GM21526 (cell line): ENCODE results near the gene ATP23.

Source experiments
- ATAC-seq: cut with Tn5 transposase; IDR thresholded peaks from one replicate; pipeline ENCODE4 v1.9.1; 2021; ENCODE audit warnings: moderate library complexity; ENCODE audit not compliant: unreplicated experiment, low FRiP score

Gene ATP23, protein sequence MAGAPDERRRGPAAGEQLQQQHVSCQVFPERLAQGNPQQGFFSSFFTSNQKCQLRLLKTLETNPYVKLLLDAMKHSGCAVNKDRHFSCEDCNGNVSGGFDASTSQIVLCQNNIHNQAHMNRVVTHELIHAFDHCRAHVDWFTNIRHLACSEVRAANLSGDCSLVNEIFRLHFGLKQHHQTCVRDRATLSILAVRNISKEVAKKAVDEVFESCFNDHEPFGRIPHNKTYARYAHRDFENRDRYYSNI

DNA sequence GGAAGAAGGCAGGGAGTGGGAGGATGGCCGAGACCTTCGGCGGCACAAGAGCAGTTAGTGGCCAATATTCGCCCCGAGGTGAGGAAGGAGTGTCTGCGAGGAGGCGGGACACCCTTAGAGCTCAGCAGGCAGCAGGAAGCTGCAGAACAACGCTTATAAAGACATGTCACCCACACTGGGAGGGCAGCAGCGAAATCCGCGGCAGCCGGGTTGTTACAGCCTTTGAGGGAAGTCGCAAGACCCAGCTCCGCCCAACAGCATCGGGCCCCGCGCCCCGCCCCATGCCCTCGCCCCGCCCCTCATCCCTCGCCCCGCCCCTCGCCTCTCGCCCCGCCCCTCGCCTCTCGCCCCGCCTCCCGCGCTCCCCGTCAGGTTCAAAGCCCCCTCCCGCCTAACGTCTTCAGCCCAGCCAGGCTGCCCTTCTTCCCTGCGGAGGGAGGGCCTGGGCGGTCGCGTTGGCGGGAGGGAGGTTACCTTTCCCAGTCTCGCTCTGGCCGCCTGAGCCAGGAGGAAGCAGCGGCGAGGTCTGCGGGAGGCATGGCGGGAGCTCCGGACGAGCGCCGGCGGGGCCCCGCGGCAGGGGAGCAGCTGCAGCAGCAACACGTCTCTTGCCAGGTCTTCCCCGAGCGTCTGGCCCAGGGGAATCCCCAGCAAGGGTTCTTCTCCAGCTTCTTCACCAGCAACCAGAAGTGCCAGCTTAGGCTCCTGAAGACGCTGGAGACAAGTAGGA is at the start of gene ATP23:
ATP23 (plus strand) TSS at position 403 of the 730 bp plus-strand sequence; CDS start at position 538, 135 bp downstream.
- ATAC-seq, result peak; percentile 87

DNA sequence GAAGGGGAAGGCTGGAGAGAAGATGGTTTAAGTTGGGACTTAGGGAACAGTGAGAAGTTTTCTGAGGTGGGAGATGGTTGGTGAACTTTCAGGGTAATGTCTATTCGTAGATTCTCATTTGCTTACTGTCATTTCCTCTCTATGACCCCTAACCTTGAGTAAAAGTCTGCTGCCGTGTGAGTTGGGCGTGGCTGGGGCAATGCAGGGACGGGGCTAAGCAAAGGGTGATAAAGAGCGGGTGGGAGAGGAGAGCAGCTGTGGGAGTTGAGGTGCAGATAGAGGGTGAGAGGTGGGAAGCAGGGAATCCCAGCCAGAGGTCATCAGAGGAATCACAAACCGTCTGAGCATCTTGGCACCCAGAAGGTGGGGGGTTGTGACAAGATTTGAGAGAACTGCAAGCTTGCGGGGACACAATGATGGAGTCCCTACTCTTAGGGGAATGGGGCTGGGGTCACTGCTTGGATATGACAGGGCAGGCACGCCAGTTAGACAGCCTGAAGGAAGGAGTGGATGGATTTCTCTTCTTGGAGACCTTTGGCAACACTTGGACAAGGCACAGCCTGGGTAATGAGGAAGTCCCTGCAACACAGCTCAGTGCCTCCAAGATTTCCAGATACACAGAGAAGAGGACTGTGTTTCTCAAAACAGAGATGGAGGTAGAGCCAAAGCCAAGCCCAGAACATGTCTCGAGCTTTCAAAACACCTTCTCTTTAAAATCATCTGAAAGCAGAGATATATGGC is 49.0 kb upstream of the ATP23 start:
- ATAC-seq, result no peak

DNA sequence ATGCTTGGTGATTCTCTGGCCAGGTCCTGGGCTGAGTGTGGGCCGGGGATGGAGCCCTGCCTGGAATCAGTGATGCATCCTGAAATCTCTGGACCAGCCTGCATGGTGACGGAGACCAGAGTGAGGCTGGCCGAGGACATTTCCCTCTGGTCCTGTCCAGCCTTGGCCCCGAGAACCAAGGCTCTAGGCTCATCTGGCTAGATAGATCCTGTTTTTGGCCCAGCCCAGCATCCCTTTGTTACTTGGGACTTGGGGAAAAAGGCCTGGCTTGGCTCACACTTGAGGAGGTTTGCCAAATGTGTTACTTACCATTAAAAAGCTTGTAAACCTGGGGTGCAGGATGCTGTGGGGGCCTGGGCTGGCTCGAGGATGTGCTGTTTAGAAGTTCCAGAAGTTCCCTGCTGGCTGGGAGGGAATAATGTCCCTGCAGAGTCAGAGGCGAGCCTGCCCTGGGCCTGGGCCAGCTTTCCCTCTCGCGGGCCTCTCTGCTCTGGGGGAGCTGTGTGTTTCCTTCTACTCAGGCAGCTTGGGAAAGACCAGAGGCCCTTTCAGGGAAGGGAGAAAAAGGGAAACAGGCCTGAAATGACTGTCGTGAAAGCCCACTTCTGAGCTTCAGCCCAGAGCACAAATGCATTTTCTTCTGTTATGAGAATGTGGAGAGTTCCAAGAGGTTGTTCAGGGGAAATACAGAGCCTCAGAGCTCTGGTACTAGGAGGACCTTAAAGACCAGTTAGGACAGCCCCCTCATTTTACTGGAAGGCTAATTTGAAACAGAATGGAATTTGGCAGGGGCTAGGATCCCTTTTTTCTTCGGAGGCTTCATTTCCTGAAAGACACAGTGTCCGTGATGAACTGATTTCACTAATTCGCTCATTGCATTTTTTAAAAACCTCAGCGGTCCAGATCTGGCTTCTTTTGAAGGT is 47.7 kb upstream of the ATP23 start:
- ATAC-seq, result no peak

DNA sequence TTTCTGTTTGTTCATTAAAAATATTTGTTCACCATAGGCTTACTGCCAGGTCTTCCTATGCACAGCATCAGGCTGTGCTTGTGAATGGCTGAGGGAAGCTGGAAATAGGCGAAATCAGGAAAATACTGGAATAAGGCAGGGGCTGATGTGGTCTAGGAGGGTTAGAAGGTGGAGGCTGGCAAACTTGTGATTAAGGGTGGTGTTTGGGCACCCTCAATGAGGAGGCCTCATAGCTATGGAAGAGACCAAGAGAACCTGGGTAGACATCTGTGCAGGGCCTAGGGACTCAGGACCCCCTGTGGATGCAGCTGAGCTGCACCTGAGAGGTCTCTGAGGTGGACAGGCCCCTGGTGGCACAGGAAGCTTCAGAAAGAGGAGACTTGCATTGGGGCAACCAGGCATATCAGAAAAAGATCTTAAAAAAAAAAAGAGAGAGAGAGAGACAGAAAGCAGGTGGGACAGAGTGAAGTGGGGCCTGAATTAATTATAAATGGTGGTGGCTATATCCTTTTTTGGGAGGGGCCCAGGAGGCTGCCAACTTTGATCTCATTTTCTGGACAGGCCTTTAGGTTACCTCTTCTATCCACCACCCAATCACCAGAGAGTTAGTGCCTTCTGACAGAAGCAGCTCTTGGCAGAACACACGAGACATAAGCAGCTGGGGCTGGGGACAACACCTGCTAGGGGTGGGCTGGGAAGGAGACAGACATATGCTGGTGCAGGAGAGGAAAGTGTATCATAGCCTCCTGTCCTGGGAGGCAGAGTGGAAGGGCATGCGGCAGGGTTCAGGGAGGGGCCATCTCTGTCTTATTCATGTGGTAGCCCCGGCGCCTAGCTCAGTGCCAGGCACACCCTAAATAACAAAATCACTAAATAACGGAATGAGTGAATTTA is 46.7 kb upstream of the ATP23 start:
- ATAC-seq, result no peak

DNA sequence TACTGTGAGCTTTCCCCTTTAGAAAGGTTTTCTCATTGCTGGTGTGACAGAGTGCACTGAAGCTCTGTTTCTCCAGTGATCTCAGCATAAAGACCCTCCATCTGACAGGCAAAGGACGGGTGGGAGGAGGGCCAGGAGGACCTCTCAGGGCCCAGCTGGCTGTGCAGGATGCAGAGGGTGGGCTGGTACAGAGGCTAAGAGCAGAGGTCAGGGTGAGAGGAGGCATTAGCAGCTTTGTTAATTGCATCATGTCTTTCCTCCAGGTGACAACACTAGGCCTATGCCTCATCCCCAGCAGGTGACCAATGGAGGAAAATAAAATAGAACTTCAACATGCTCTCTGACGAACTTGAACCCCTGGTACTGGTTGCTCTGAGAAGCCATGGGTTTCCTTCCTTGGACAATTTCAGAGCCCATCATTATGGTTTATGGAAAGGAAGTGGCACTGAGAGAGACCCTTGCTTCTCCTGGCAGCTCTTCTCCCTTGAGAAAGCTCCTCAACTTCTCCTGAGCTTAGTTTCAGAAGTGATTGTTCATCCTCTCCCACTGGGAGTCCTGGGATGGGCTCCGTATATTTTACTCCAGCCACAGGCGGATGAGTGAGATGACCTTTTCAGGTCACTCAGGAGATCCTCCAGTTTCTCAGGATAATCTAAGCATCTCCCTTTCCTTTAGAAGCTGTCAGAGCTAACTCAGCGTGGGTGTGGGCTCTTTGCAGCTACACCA is 45.8 kb upstream of the ATP23 start:
- ATAC-seq, result no peak

DNA sequence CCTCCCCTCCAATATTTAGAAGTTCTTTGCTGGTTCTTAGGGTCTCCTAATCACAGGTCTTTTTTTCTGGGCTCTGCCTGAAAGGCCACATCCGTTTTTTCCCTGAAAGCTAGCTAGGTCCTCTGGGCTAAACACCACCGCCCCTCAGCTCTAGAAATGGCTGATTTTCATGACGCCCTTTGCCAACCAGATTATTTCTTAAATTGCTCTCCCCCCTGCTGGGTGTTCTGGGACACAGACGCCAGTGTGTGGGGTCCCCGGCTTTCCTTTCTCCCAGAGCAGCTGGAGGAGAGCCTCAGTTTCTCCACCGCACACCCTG is 45.3 kb upstream of the ATP23 start:
- ATAC-seq, result no peak

DNA sequence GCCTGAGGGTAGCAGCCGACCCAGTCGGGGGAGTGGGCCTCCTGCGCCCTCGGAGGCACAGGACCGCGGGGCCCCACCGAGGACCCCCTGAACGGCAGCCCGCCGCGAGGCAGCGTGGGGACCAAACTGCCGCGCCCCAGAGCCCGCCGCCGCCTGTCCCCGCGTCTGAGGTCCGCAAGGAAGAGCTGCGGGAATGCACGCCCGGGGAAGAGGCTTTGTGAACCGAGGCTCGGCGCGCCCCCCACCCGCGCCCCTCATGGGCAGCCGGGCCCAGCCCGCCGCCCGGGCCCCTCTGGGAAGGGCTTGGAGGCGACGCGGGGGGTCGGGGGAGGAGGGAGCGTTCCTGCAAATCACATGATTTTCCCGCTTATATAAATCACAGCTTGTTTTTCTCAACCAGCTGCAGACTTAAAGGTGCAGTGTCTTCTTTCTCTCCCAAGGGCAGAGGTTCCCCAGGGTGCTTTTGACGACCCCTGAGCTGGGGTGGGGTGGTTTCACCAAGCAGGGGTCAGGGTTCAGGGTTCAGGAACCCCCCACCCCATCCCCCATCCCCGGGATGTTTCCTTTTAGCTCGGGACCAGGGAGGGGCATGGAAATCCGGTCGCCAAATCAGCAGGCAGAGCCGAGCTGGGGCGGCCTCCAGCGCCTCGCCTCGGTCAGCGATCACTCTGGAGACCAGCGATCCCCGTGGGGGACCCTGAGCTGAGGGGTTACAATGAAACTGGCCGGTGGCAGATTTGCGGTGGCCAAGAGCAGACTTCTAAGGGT is 44.7 kb upstream of the ATP23 start:
- ATAC-seq, result no peak

DNA sequence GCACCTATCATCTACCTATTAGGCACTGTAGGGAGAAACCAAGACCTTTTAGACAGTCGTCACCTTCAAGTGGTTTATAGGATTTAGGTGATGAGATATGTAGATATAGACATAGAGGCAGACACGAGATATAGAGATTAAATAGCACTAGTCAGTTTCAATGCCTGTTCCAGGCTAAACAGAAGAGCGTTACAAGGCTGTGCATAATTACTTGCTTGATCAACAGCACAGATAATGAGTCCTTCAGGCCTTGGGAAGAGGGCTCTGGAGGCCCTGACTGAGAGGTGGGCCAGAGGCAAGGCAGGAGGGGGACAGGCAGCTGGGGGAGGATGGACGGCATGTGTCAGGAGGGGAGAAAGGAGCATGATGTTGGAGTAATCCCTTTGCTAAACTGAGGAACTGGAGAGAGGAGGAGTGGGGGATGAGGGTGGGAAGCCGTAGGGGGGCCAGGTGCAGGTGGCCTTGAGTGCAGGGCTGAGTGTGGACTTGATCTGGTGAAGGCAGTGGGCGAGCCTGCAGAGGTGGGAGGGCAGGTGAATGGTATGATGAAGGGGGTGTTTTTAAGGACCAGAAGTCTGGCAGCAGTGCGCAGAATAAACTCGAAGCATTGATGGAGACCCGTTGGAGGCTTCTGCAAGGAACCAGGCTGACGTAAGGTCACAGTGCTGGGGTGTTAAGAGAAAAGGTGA is 43.9 kb upstream of the ATP23 start:
- ATAC-seq, result no peak

DNA sequence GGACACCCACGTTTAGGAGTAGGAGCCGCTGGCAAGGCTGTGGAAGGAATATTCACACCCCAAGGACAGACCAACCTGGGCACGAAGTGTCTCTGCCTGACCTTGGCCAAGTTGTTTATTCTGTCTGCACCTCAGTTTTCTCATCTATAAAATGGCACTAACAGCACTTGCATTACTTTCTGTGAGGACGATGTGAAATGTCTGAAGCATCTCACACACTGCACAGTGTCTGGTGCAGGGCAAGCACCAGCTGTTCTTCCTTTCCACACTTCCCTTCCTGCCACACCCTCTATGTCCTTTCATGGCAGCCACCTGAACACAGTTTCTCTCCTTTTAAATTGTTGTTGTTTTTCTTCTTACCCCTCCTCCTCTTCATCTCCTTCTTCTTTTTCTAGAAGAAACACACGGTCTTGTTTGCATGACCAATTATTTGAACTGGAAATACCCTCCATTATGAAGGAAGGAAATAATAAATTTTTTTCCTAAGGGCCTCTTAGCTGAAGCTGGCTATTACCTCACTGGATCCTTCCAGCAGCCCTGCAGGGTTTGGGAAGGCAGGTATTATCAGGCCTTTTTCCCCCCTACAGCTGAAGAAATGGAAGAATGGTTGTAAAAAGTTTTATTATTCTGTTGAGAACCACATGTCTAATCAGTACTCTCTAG is 42.9 kb upstream of the ATP23 start:
- peak; percentile 42 for ATAC-seq

DNA sequence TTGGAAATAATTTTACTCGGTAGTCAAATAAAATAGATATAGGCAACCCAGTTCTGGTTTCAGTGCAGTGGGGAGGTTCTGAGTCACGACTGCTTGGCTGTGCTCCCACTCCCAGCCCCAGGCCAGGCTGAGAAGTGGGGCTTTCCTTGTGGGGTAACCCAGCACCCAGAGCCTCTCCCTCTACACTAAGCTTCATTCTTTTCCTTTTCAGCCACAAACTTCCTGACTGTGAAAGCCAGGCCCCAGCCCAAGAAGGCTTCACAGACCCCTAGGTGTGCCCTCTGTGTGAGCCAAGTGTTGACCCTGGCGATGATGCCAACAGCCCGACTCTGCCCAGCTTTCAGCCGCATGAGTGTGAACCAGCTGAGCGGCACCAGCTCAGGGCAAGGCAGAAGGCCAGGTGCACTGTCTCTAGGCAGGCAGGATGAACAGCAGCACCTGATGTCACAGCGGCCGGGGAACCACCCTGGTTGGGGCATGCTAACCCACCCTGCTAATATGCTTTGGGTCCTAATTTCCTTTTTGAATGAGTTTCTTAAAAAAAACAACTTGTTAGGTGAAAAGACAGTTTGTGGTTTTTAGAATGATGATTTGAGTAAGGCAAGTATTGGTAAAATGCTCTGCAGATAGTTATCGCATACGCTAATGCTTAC is 42.2 kb upstream of the ATP23 start:
- ATAC-seq, result peak; percentile 77

DNA sequence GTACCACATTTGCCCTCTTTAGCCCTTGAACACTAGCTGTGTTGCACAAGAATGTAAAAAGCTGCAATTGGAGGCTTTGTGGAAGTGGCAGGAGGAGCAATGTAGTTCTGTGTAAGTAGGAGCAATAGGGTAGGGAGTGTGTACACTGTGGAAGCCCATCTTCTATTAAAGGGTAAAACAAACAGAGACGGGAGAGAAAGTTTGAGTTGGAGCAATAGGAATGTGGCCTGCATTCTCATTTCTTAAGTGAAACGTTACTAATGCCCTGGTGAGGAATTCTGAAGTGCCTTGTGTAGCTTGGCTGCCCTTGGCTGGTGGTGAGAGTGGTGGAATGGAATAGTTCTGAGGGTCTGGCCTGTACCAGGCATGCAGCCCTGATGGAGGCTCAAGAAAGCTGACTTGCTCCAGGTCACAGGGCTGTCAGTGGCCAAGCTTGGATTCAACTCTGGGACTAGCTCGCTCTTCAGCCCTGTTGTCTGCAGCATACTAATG is 38.8 kb upstream of the ATP23 start:
- no peak for ATAC-seq

DNA sequence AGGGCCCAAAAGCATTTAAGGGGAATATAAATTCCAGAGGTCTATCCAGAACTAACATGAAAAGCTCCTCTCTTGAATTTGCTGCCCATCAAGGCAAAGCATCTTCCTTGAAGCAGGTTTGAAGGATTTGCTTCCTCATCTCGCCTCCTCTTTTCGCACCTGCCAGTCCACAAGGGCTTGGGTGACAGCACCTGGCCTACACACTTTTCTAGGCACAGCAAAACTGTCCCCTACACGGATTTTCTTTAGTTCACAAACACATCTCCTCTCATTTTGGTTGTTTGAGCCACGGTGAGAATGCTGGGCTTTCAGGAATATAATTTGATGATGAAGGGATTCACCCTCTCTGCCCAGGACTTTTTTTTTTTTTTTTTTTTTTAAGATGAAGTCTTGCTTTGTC is 36.9 kb upstream of the ATP23 start:
- no peak for ATAC-seq

DNA sequence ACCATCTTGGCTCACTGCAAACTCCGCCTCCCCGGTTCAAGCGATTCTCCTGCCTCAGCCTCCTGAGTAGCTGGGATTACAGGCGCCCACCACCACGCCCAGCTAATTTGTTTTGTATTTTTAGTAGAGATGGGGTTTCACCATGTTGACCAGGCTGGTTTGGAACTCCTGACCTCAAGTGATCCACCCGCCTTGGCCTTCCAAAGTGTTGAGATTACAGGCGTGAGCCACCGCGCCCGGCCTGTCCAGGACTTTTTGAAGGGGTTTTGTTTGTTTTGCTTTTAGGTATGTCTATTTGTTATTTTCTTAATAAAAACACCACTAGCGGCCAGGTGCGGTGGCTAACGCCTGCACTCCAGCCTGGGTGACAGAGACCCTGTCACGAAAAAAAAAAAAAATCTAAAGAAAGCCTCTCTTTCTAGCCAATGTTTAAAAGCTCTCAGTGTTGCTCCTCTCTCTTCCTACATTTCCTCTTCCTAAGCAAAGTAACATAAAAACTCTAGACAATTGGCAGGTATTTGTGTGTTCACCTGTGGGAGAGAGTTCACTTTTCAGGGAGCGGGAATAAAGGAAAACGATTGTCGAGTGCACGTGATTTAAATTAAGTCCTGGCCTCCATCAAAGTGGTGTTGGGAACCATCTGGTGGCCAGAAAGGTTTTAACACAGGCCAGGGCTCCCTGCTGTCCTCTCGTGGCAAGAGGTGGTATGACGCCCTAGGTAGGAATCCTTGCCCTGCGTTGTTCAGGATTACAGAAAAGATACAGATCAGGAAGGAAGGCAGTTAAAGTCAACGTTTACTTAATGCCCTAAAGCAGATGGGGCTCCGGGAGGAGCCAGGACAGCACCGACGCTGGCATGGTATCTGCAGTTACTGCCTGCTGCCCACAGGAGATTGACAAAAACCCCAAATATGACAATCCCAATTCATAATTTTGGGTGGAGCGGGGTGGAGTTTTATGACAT is 36.2 kb upstream of the ATP23 start:
- peak; percentile 94 for ATAC-seq

DNA sequence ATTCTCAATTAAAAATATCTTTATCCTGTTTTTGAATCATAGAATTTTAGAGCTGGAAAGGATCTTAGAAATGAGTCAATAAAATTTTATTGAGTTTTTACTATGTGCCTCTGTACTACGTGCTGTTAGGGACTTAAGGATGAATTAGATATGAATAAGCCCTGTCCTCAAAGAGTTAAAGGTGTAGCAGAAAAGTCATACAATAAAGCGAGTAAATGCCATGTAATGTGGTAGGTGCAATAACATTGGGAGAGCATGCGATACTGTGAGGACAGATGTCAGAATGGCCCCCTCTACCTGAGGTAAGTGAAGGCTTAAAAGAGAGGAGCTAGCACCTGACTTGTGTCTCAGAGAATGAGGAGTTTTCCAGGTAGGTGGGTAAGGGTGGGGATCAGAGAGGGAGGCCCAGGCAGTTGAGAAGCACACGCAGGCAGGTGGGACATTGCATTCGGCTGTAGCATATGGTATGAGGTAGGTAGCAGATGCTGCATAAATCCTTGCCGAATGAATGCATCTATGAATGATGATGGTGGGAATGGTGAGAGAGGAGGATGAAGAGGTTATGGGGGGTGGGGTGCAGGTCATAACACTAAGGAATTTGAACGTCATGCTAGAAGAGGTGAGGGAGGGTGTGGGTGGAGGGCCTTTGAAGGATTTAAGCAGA is 35.4 kb upstream of the ATP23 start:
- no peak for ATAC-seq

DNA sequence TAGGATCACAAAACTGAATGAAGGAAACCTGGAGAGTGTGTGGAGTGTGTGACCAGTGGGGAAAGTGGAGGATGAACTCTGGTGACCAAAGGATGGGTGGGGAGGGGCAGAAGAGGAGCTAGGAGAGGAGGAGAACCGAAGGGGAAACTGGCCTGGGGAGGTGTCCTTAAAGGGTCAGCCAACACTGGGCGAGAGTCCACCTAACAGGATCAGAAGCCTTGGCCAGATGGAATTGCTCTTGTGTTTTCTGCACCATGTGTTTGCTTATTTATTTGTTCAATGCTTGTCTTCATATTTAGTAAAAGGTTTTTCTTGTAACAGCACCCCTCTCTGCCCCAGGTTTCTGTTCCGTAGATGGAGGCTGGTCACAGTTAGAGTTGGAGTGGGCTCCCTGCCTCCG is 34.5 kb upstream of the ATP23 start:
- no peak for ATAC-seq
